WERI-Rb-1 (cell line): Measurements from ENCODE around the gene PLCL2.
"Not testable (repeated sequence)": the region's sequence is repeated elsewhere in the genome, so short reads cannot be mapped to it uniquely, and the experiment has no call there.

Experiments used
- DNase-seq: peaks from one replicate; pipeline ENCODE4 v3.0.0-alpha.2; 2020
- H3K27ac ChIP-seq: fragments of 250-450 bp; sonication (Bioruptor Pico); 2 replicates; pipeline ENCODE4 v1.5.1; 2020; ENCODE audit warnings: mild to moderate bottlenecking, moderate library complexity
- H3K27me3 ChIP-seq: fragments of 250-450 bp; sonication (Bioruptor Pico); 2 replicates; pipeline ENCODE4 v1.5.1; 2021; ENCODE audit warnings: mild to moderate bottlenecking, low read depth, moderate library complexity; ENCODE audit not compliant: insufficient read depth, severe bottlenecking
- H3K36me3 ChIP-seq: fragments of 250-450 bp; sonication (Bioruptor Pico); 2 replicates; pipeline ENCODE4 v1.5.1; 2020; ENCODE audit warnings: mild to moderate bottlenecking, moderate library complexity
- H3K4me3 ChIP-seq: 2 replicates; pipeline ENCODE4 v1.5.1; 2011; ENCODE audit warnings: low read depth, mild to moderate bottlenecking, control low read depth, low read length
- H3K9me3 ChIP-seq: fragments of 250-450 bp; sonication (Bioruptor Pico); 2 replicates; pipeline ENCODE4 v1.5.1; 2021; ENCODE audit warnings: mild to moderate bottlenecking, moderate library complexity; ENCODE audit not compliant: severe bottlenecking
- TF ChIP-seq, protein P1 (sequence below): IDR thresholded peaks from 2 replicates; pipeline ENCODE4 v1.5.1; 2011; ENCODE audit warnings: low read depth, mild to moderate bottlenecking, control low read depth, inconsistent platforms, low read length

Gene PLCL2

DNA sequence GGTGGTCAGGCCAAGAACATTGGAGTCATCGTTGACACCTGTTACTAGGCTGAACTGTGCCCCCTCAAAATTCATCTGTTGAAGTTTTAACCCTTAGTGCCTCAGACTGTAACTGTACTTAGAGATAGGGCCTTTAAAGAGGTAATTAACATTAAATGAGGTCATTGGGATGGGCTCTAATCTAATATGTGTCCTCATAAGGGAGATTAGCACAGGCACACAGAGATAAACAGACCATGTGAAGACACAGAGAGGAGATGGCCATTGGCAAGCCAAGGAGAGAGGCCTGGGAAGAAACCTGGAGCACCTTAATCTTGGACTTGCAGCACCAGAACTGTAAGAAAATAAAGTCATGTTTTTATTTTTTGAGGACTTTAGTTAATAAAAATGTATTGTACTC is 59.6 kb downstream of the PLCL2 start:
- TF ChIP-seq, protein P1, sequence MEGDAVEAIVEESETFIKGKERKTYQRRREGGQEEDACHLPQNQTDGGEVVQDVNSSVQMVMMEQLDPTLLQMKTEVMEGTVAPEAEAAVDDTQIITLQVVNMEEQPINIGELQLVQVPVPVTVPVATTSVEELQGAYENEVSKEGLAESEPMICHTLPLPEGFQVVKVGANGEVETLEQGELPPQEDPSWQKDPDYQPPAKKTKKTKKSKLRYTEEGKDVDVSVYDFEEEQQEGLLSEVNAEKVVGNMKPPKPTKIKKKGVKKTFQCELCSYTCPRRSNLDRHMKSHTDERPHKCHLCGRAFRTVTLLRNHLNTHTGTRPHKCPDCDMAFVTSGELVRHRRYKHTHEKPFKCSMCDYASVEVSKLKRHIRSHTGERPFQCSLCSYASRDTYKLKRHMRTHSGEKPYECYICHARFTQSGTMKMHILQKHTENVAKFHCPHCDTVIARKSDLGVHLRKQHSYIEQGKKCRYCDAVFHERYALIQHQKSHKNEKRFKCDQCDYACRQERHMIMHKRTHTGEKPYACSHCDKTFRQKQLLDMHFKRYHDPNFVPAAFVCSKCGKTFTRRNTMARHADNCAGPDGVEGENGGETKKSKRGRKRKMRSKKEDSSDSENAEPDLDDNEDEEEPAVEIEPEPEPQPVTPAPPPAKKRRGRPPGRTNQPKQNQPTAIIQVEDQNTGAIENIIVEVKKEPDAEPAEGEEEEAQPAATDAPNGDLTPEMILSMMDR, result no peak
- no peak overlapping the region for H3K4me3 ChIP-seq

DNA sequence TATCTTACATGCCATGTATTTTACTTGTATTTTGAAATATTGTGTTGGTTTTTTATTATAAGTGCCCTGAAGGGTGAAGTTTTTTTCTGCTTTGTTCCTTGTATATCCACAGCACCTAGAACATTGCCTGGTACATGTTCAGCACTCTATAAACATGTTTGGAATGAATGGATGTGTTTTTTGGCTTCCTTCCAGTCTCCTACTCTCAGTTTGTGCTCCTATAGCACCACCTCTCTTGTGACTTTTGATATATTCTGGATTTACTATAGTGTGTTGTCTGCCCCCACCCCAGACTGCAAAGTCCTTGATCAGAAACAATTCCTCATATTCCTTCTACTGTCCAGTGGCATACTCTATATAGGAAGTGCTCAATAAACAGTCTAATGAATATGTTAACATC is 60.6 kb downstream of the PLCL2 start:
- no peak for DNase-seq
- Histone ChIP-seq H3K36me3 (no peaks in the 10 kb centered on the region), H3K27me3 (no peaks in the 10 kb centered on the region), H3K4me3 (no peak overlapping the region), H3K9me3 (no peaks in the 10 kb centered on the region), H3K27ac (no peak overlapping the region)
- TF ChIP-seq, protein P1, result no peak

More for the DNA sequence above, 59.6 kb downstream of the PLCL2 start:
- H3K27ac ChIP-seq, result no peak overlapping the region
- no peaks in the 10 kb centered on the region for H3K36me3 ChIP-seq
- H3K9me3 ChIP-seq, result no peaks in the 10 kb centered on the region
- H3K27me3 ChIP-seq, result no peaks in the 10 kb centered on the region
- DNase-seq, result no peak

DNA sequence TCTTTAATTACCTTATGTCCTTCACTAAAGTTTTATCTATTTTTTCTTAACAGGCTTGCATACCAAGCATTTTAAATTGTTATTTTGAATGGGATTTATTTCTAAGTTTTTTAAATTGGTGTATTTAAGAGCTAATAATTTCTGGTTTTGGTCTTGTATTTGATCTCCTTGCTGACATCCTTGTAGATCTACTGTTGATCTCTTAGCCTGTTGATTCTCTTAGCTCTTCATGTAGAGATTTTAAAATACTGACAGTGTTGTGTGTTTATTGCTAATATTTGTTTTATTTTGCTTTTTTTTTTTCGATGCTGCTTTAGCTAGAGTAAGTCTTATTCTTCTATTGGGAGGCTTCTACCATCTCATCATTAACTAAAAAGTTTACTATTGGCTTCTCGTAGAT is 65.5 kb downstream of the PLCL2 start:
- Histone ChIP-seq H3K27me3 (no peaks in the 10 kb centered on the region), H3K27ac (no peak overlapping the region), H3K9me3 (no peaks in the 10 kb centered on the region), H3K36me3 (no peaks in the 10 kb centered on the region), H3K4me3 (no peak overlapping the region)
- DNase-seq, result no peak
- TF ChIP-seq, protein P1, result no peak

DNA sequence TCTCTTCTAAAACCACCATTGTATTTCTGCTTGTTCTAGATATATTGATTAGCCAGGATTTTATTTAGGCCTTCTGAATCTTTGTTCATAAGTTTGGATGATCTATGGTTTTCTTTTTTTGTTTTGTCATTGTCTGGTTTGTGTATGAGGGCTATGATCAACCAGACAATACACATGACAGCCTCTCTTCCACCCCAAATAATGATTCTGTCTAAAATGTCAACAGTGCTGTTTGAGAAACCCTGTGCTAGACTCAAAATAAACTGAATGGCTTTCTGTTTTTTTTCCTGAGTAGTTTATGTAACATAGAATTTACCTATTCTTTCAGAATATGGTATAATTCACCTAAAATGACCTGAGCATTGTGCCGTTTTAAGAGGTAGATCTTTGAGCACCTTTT is 66.1 kb downstream of the PLCL2 start:
- TF ChIP-seq, protein P1, result no peak
- H3K9me3 ChIP-seq, result no peaks in the 10 kb centered on the region
- no peak overlapping the region for H3K4me3 ChIP-seq
- no peaks in the 10 kb centered on the region for H3K27me3 ChIP-seq
- H3K27ac ChIP-seq, result no peak overlapping the region
- DNase-seq, result no peak
- no peaks in the 10 kb centered on the region for H3K36me3 ChIP-seq

DNA sequence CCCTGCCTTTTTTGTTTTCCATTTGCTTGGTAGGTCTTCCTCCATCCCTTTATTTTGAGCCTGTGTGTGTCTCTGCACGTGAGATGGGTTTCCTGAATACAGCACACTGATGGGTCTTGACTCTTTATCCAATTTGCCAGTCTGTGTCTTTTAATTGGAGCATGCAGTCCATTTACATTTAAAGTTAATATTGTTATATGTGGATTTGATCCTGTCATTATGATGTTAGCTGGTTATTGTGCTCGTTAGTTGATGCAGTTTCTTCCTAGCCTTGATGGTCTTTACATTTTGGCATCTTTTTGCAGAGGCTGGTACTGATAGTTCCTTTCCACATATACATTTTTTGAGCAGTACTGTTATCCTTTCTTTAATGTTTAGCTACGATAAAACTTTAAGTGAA is 73.1 kb downstream of the PLCL2 start:
- DNase-seq, H3K9me3 ChIP-seq, H3K27me3 ChIP-seq, H3K36me3 ChIP-seq, H3K4me3 ChIP-seq, H3K27ac ChIP-seq: not testable (repeated sequence)

DNA sequence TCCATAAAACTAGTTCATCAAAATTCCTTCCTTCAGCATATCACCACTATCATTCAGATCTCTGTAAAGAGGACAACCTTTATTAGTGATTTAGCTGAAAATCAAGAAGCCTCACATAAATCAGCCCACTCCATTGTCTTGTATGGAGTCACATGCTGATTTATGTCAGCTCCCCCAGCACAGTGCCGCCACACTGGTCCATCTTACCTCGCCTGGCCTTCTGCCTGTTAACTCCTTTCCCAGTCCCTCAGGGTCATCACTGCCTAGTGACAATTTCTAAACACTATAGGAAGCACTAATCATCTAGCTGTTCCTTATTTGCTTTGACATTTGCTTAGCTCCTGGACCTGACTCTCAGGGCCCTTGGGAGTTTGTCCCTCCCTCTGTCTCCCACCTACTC is 75.4 kb downstream of the PLCL2 start:
- Histone ChIP-seq H3K36me3 (no peaks in the 10 kb centered on the region), H3K27me3 (no peaks in the 10 kb centered on the region), H3K9me3 (no peaks in the 10 kb centered on the region), H3K27ac (no peak overlapping the region), H3K4me3 (no peak overlapping the region)
- no peak for DNase-seq
- TF ChIP-seq, protein P1, result no peak
